IPS DF 6.9 (cell line): ENCODE results near the gene ITGB6.

Experiments used
- DNase-seq: peaks from one replicate; pipeline ENCODE4 v3.0.0-alpha.2; 2013; ENCODE audit warnings: low read depth, low spot score
- H3K27ac ChIP-seq: one replicate; pipeline ENCODE4 v1.5.1; 2013; ENCODE audit warnings: low read length, control low read depth
- H3K27me3 ChIP-seq: 2 replicates; pipeline ENCODE4 v1.6.1; 2013; ENCODE audit warnings: mild to moderate bottlenecking, low read length; ENCODE audit not compliant: control insufficient read depth, insufficient read depth
- H3K36me3 ChIP-seq: 2 replicates; pipeline ENCODE4 v1.6.1; 2013; ENCODE audit warnings: low read length; ENCODE audit not compliant: control insufficient read depth, insufficient read depth
- H3K4me1 ChIP-seq: 2 replicates; pipeline ENCODE4 v1.6.1; 2013; ENCODE audit warnings: low read length; ENCODE audit not compliant: control insufficient read depth, insufficient read depth
- H3K4me3 ChIP-seq: 2 replicates; pipeline ENCODE4 v1.5.1; 2013; ENCODE audit warnings: mild to moderate bottlenecking, low read length
- H3K9me3 ChIP-seq: 2 replicates; pipeline ENCODE4 v1.6.1; 2013; ENCODE audit warnings: low read length, inconsistent platforms; ENCODE audit not compliant: control insufficient read depth, insufficient read depth
- WGBS: extraction: QIAGEN DNeasy Blood & Tissue Kit; methylation state at CpG from one replicate; pipeline ENCODE4 v1.1.7; 2013; ENCODE audit warnings: mixed read lengths, missing lambda C conversion rate; ENCODE audit not compliant: insufficient read length, insufficient coverage; 5-methylcytosine and 5-hydroxymethylcytosine counted together

The ITGB6 gene

GRCh38 chr2:160064916-160065315, 135.2 kb downstream of the ITGB6 start:
- H3K9me3 ChIP-seq: no peaks in the 10 kb centered on the region
- H3K27me3 ChIP-seq: peaks cover 3% of the 10 kb centered on the region; the same call in 1 of the 2 replicates
- no CpG with 5 or more reads among the region's 1 CpG for WGBS

DNA sequence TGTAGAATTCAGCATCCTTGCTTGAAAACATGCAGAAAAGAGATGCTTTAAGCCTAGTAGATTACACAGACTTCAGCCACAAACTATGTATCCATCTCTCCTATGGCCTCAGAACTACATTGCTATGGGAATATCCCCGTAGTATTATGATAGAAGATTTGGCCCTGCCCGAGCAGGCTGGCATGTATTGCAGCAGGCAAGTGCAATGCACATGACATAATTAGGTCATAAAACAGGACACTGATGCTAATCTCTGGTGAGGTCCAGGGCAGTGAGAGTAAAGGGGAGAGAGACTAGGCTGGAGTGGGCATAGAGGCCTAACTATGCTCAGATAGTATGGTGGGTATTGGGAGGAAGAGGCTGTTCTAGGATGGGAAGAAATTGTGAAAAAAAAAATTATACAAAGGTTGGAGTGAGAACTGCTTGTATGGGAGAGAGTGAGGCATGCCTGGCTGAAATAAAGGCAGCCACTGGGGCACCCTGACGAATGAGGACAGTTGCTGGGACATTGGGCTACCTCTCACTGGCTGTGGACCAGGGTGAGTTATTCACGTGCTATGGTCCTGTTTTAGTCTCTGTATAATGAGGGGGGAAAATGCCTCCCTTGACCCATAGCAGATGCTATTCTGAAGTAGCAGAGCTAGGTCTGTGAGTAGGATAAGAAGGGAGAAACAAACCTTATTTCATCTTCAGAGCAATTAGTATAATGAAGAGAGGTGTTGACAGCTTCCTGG, 136.0 kb downstream of the ITGB6 start:
- Histone ChIP-seq H3K27me3 (peaks cover 3% of the 10 kb centered on the region; the same call in 1 of the 2 replicates), H3K27ac (no peak overlapping the region), H3K4me1 (0 out of 2 replicates have a peak, but pooled peaks cover 1% of the 10 kb centered on the region), H3K4me3 (no peak overlapping the region), H3K9me3 (no peaks in the 10 kb centered on the region), H3K36me3 (no peaks in the 10 kb centered on the region)
- no peak for DNase-seq
- WGBS: no CpG with 5 or more reads among the region's 4 CpGs

More at GRCh38 chr2:160064916-160065315, 135.2 kb downstream of the ITGB6 start:
- no peak for DNase-seq
- Histone ChIP-seq H3K27ac (no peak overlapping the region), H3K4me3 (no peak overlapping the region), H3K36me3 (no peaks in the 10 kb centered on the region), H3K4me1 (0 out of 2 replicates have a peak, but pooled peaks cover 1% of the 10 kb centered on the region)

- Histone ChIP-seq H3K36me3 (no peaks in the 10 kb centered on the region), H3K27me3 (peaks cover 3% of the 10 kb centered on the region; the same call in 1 of the 2 replicates), H3K27ac (no peak overlapping the region), H3K4me1 (0 out of 2 replicates have a peak, but pooled peaks cover 1% of the 10 kb centered on the region), H3K9me3 (no peaks in the 10 kb centered on the region), H3K4me3 (no peak overlapping the region)
- DNase-seq: no peak
- no CpG with 5 or more reads among the region's 5 CpGs for WGBS
Observed at GRCh38 chr2:160063271-160063670, 136.8 kb downstream of the ITGB6 start.

DNA sequence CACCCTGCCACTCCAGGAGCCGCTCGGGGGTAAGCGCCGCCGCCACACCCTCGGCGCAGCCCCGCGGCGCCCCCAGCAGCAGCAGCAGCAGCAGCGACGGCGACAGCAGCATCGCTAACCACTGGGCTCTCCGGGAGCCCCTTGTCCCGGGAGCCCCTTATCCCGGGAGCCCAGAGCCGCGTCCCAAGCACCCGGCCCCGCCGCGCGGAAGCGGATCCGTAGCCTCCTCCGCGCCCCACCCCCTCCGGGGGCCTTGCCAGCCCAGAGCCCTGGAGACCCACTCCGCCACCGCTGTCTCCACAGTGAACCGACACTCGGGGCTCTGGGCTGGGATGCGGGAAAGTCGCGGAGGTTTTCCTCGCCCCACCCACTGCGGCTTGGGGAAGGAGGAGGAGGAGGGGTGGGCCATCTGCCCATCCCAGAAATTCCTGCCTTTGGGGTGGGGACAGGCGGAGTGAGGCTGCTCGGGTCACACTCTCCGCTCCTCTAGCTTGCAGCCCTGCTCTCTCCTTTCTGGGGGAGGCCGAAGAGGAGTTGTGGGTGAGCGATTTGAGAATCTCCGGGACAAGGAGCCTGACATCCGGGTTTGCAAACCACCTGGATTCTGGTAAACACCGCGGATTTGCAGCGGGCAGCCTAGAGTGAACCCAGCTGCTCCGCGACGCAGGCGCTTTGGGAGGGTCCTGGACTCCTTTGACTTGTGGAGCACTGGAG, 137.6 kb downstream of the ITGB6 start, which contains the start of gene PLA2R1:
Gene PLA2R1 (minus strand): TSS at position 324 of the 714 bp plus-strand sequence. CDS start 212 bp downstream, at position 112.
- no CpG with 5 or more reads among the region's 52 CpGs for WGBS
- H3K4me3 ChIP-seq: peak within 1 kb of the TSS; percentile 41; the same call in 1 of the 2 replicates
- 0 out of 2 replicates have a peak, but pooled peaks cover 1% of the 10 kb centered on the region for H3K4me1 ChIP-seq
- H3K9me3 ChIP-seq: no peaks in the 10 kb centered on the region
- no peaks in the 10 kb centered on the region for H3K36me3 ChIP-seq
- peaks cover 3% of the 10 kb centered on the region; the same call in 1 of the 2 replicates for H3K27me3 ChIP-seq
- no peak within 1 kb of the TSS for H3K27ac ChIP-seq
- DNase-seq: no peak

DNA sequence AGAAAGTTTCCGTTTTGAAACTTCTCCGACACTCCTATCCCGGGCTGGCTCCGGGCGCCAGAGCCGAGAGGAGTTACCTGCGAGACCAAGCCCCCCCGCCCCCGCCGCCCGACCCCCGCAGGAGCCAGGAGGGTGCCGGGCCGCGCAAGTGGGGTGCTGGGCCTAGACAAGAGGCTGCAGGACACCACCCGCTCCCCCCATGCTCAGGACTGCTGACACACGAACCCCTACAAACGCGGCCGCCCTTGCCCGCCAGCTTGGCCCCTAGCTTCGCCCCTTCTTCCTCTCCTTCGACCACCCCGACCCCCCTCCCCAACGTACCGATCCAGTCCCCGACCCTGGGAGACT, 138.2 kb downstream of the ITGB6 start:
- H3K27ac ChIP-seq: no peak overlapping the region
- DNase-seq: no peak
- no peaks in the 10 kb centered on the region for H3K36me3 ChIP-seq
- peaks cover 3% of the 10 kb centered on the region; the same call in 1 of the 2 replicates for H3K27me3 ChIP-seq
- no CpG with 5 or more reads among the region's 27 CpGs for WGBS
- H3K4me1 ChIP-seq: 0 out of 2 replicates have a peak, but pooled peaks cover 1% of the 10 kb centered on the region
- H3K4me3 ChIP-seq: peak overlapping the region; percentile 41; the same call in 1 of the 2 replicates
- H3K9me3 ChIP-seq: no peaks in the 10 kb centered on the region

GRCh38 chr2:160061533-160061932, 138.5 kb downstream of the ITGB6 start:
- DNase-seq: no peak
- WGBS: no CpG with 5 or more reads among the region's 18 CpGs
- H3K9me3 ChIP-seq: no peaks in the 10 kb centered on the region
- H3K36me3 ChIP-seq: no peaks in the 10 kb centered on the region
- H3K4me3 ChIP-seq: peak overlapping the region; percentile 41; the same call in 1 of the 2 replicates
- 0 out of 2 replicates have a peak, but pooled peaks cover 1% of the 10 kb centered on the region for H3K4me1 ChIP-seq
- peaks cover 3% of the 10 kb centered on the region; the same call in 1 of the 2 replicates for H3K27me3 ChIP-seq
- no peak overlapping the region for H3K27ac ChIP-seq

DNA sequence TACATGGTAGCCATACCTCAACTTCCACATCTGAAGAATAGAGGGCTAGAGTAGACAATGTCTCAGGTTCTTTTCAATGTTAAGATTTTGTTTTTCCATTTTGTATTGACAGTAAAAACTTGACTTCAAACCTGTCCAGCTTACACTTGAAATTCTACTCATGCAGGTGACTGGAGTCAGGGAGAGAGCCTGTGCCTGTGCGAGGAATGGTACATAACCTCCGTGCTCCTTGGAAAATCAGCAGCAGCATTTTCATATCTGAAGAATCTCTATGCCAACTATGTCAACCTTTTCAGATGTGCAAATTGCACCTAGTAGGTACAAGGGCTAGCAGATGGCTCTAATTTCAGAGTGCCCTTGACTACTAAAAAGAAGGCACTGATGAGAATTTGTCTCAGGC, 139.8 kb downstream of the ITGB6 start:
- DNase-seq: no peak
- Histone ChIP-seq H3K27ac (no peak overlapping the region), H3K4me1 (peaks cover 4% of the 10 kb centered on the region; the same call in 1 of the 2 replicates), H3K27me3 (peaks cover 3% of the 10 kb centered on the region; the same call in 1 of the 2 replicates), H3K4me3 (no peak overlapping the region), H3K9me3 (no peaks in the 10 kb centered on the region), H3K36me3 (no peaks in the 10 kb centered on the region)
- WGBS: no CpG with 5 or more reads among the region's 2 CpGs

DNA sequence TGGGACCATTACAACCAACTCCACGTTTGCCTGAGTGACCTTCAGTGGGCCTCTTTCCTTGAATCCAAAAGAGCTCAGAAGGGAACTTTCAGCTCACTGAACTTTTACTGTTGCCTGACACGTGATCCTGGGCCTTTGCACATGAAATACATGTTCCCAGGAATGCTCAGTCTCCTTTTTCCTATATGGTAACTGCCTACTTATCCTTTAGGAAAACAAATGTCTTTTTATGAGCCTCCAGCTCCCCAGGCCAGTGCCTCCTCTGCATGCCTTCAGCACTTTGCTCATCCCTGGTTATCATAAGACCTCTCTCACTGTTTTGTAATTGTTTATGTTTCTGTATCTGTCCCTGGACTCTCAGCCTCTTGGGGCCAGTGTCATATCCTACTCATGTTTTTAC, 142.7 kb downstream of the ITGB6 start:
- Histone ChIP-seq H3K27me3 (0 out of 2 replicates have a peak, but pooled peaks cover 1% of the 10 kb centered on the region), H3K36me3 (no peaks in the 10 kb centered on the region), H3K4me1 (peaks cover 3% of the 10 kb centered on the region; the same call in 1 of the 2 replicates), H3K27ac (no peak overlapping the region), H3K9me3 (no peaks in the 10 kb centered on the region), H3K4me3 (no peak overlapping the region)
- no CpG with 5 or more reads among the region's 2 CpGs for WGBS
- DNase-seq: no peak

- H3K27ac ChIP-seq: no peak overlapping the region
- H3K27me3 ChIP-seq: 0 out of 2 replicates have a peak, but pooled peaks cover 1% of the 10 kb centered on the region
- H3K9me3 ChIP-seq: no peaks in the 10 kb centered on the region
- H3K4me3 ChIP-seq: no peak overlapping the region
- no peak for DNase-seq
- no CpG with 5 or more reads among the region's 7 CpGs for WGBS
- H3K4me1 ChIP-seq: peaks cover 3% of the 10 kb centered on the region; the same call in 1 of the 2 replicates
- H3K36me3 ChIP-seq: no peaks in the 10 kb centered on the region
Observed at GRCh38 chr2:160055726-160056108, 144.4 kb downstream of the ITGB6 start.

DNA sequence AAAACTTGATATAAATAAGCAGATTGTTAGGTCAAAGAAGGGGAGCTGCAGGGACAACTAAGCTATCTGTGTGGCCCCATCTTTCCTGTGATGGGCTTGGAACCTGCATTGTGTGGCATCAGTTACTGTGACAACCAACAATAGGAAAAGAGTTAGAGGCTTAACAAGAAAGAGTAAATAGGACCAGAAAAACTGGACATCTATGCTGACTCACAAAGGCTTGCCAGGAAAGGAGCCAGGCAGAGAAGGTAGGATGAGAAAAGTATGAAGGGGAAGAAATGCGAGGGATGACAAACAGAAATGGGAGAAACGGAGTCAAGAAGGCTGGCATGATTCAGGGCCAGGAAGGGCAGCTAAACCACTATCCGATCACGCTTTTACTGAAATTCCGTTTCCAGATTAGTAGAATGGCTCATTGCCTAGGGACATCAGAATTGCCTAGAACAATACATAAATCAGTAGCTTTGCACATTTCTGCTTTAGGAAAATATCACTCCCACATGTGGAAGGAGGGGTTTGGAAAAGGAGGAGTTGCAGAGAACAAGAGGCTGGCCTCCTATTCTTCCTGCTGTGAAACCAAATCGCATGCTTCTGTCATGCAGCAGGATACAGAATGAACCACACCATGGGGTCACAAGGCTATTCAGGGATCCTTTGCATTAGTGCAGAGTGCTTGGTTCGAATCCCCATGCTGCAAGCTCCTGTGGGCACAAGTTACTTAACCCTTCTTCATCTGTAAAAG, 144.9 kb downstream of the ITGB6 start:
- H3K36me3 ChIP-seq: no peaks in the 10 kb centered on the region
- no peak overlapping the region for H3K27ac ChIP-seq
- no peak overlapping the region for H3K4me3 ChIP-seq
- no peaks in the 10 kb centered on the region for H3K9me3 ChIP-seq
- H3K27me3 ChIP-seq: no peaks in the 10 kb centered on the region
- peak; percentile 90 for DNase-seq
- no CpG with 5 or more reads among the region's 7 CpGs for WGBS
- peaks cover 3% of the 10 kb centered on the region; the same call in 1 of the 2 replicates for H3K4me1 ChIP-seq
